ENCODE data around the gene ING1. TPM values are rescaled to one million over a fixed set of nuclear protein-coding genes. Genes with fewer than 3 reads are reported as not detected.
A peak's percentile ranks its signal among the peaks of the same experiment; 100 is the strongest.

Gene ING1
- total and polyA plus RNA-seq, 10 donors, result 10.5 to 32.4 (median 21.1) TPM

DNA sequence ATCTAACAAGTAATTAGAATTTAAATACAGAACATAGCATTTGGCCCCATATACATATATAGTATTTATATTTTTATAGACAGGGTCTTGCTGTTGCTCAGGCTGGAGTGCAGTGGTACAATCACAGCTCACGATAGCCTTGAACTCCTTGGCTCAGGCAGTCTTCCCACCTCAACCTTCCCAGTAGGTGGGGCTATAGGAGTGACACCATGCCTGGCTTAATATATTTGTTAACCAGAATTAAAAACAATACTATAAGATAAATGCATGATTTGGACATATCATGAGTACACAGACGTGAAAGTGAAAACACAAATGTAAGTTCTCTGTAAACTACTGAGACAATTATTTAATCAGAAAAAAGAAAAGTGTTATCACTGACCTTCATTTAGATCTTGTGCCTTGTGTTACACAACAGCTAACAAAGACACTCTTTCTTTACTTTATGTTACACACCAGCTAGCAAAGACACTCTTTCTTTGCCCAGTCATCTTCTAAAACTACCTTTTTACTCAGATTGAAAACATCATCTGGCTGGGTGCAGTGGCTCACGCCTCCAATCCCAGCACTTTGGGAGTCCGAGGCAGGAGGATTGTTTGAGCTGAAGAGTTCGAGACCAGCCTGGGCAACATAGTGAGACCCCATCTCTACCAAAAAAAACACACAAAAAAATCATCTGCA, 30.2 kb upstream of the ING1 start:
- Histone ChIP-seq H3K4me1 (peaks cover 0 to 15% (median 0%) of the 10 kb centered on the region in 6 donors), H3K4me3 (no peak overlapping the region), H3K27me3 (replicated peaks in 1 of 7) (no peaks in the 10 kb centered on the region), H3K36me3 (peaks cover 0 to 96% (median 71%) of the 10 kb centered on the region in 6 donors), H3K27ac (peak overlapping the region in 1 of 8 donors; percentile 24), H3K9me3 (no peaks in the 10 kb centered on the region)
- DNase-seq, result peak; percentile 21
- intact Hi-C loops (cut with DNase I; ENCODE audit: low total_unique reads), result no loop called here
- TF ChIP-seq POLR2AphosphoS5 (IDR thresholded peaks at IDR 0.05) (no peak), POLR2A (IDR thresholded peaks at IDR 0.05) (no peak)
- TF ChIP-seq, protein P1, sequence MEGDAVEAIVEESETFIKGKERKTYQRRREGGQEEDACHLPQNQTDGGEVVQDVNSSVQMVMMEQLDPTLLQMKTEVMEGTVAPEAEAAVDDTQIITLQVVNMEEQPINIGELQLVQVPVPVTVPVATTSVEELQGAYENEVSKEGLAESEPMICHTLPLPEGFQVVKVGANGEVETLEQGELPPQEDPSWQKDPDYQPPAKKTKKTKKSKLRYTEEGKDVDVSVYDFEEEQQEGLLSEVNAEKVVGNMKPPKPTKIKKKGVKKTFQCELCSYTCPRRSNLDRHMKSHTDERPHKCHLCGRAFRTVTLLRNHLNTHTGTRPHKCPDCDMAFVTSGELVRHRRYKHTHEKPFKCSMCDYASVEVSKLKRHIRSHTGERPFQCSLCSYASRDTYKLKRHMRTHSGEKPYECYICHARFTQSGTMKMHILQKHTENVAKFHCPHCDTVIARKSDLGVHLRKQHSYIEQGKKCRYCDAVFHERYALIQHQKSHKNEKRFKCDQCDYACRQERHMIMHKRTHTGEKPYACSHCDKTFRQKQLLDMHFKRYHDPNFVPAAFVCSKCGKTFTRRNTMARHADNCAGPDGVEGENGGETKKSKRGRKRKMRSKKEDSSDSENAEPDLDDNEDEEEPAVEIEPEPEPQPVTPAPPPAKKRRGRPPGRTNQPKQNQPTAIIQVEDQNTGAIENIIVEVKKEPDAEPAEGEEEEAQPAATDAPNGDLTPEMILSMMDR (IDR thresholded peaks at IDR 0.05 in 8 of 11, conservative IDR thresholded peaks at IDR 0.05 in 3 of 11), result peak in 7 of 11 experiments; percentile 29 to 80 (median 60)
- WGBS, 5 donors, result 87 to 91% (median 90%) methylated on average over 5 of the region's 5 CpGs

DNA sequence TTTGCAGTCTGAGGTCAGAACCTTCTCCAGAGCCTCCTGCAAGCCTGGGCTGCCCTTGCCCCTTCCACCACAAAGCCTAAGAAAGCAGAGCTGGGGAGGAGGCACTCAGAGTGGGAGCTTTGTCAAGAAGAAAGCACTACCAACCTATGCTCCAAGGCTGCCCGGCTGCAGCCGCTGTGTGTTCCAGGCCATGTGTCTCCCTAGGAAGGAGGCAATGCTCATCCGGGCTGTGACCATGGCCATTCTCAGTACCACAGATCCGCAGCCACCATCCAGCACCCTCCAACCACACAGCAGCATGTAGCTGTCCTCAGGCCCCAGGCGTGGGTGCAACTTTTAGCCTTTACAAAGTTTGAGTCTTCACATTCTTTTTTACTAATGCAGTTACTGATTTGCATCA, 29.6 kb upstream of the ING1 start:
- H3K36me3 ChIP-seq, result peaks cover 0 to 96% (median 67%) of the 10 kb centered on the region in 6 donors
- H3K9me3 ChIP-seq, result no peaks in the 10 kb centered on the region
- no peak overlapping the region for H3K4me3 ChIP-seq
- H3K27me3 ChIP-seq (replicated peaks in 1 of 7), result no peaks in the 10 kb centered on the region
- DNase-seq, result peak; percentile 40
- 92 to 99% (median 95%) methylated on average over 5 of the region's 5 CpGs for WGBS, 5 donors
- intact Hi-C loops (cut with DNase I; ENCODE audit: low total_unique reads), result no loop called here
- no peak for TF ChIP-seq POLR2A (IDR thresholded peaks at IDR 0.05)
- TF ChIP-seq, protein P1 (IDR thresholded peaks at IDR 0.05 in 8 of 11, conservative IDR thresholded peaks at IDR 0.05 in 3 of 11), result no peak
- TF ChIP-seq POLR2AphosphoS5 (IDR thresholded peaks at IDR 0.05), result no peak
- H3K27ac ChIP-seq, result peak overlapping the region in 1 of 8 donors; percentile 24
- peaks cover 0 to 12% (median 0%) of the 10 kb centered on the region in 6 donors for H3K4me1 ChIP-seq

DNA sequence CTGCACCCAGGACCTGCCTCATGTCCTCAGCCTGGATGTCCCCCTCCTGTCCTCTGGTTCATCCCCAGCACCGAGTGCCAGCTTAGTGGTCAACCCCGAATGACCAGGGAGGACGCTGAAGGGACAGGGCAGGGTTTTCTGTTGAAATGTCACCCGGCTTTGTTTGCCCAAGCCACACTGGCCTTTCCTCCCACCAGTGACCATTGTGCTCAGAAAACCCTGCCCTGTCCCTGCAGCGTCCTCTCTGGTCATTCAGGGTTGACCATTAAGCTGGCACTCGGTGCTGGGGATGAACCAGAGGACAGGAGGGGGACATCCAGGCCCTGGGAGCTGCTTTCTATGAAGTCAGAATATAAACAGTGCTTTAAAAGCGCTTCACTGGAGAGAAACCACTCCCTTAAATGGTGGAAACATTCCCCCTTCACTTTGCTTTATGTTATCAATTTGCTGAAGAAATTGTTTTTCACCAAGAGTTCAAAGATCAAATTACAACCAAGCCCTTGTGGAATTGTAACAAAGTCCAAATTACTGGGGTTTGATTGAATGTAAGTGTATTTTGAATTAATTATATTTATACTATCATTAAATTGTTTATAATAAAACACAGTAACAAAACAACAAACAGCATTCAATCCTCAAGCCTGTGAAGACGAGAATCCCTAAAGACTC, 29.0 kb upstream of the ING1 start:
- Histone ChIP-seq H3K9me3 (no peaks in the 10 kb centered on the region), H3K27ac (no peak overlapping the region), H3K4me3 (no peak overlapping the region), H3K27me3 (replicated peaks in 1 of 7) (no peaks in the 10 kb centered on the region), H3K36me3 (peaks cover 0 to 96% (median 68%) of the 10 kb centered on the region in 6 donors), H3K4me1 (peaks cover 0 to 12% (median 0%) of the 10 kb centered on the region in 6 donors)
- TF ChIP-seq, protein P1 (IDR thresholded peaks at IDR 0.05 in 8 of 11, conservative IDR thresholded peaks at IDR 0.05 in 3 of 11), result no peak
- TF ChIP-seq POLR2AphosphoS5 (IDR thresholded peaks at IDR 0.05) (no peak), POLR2A (IDR thresholded peaks at IDR 0.05) (no peak)
- peak; percentile 35 for DNase-seq
- WGBS, 5 donors, result 93 to 97% (median 95%) methylated on average over 8 of the region's 8 CpGs
- intact Hi-C loops (cut with DNase I; ENCODE audit: low total_unique reads), result no loop called here

Data from spleen (tissue), 11 donors.